OCI-LY1 (cell line): ENCODE data around the gene DRAP1.

ENCODE experiments used
- EZH2 ChIP-seq: fragments of 200-600 bp; sonication (generic), shearing (Covaris generic); IDR thresholded peaks from 2 replicates; pipeline ENCODE4 v1.8.0; 2017; ENCODE audit warnings: borderline replicate concordance, mixed run types, mild to moderate bottlenecking, antibody characterized with exemption, low read length, moderate library complexity, mixed read lengths
- TF ChIP-seq, protein P1 (sequence below): fragments of 200-600 bp; sonication (generic), shearing (Covaris generic); IDR thresholded peaks from 2 replicates; pipeline ENCODE4 v1.5.1; 2017; ENCODE audit warnings: mild to moderate bottlenecking, antibody characterized with exemption, low read length, moderate library complexity, mixed read lengths

GRCh38 chr11:65941720-65942310 lies 22.6 kb downstream of the DRAP1 start:
- TF ChIP-seq, protein P1, sequence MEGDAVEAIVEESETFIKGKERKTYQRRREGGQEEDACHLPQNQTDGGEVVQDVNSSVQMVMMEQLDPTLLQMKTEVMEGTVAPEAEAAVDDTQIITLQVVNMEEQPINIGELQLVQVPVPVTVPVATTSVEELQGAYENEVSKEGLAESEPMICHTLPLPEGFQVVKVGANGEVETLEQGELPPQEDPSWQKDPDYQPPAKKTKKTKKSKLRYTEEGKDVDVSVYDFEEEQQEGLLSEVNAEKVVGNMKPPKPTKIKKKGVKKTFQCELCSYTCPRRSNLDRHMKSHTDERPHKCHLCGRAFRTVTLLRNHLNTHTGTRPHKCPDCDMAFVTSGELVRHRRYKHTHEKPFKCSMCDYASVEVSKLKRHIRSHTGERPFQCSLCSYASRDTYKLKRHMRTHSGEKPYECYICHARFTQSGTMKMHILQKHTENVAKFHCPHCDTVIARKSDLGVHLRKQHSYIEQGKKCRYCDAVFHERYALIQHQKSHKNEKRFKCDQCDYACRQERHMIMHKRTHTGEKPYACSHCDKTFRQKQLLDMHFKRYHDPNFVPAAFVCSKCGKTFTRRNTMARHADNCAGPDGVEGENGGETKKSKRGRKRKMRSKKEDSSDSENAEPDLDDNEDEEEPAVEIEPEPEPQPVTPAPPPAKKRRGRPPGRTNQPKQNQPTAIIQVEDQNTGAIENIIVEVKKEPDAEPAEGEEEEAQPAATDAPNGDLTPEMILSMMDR: no peak
- no peak for TF ChIP-seq EZH2
